ENCODE results near the gene PPP1R3F. TPM values are rescaled to one million over a fixed set of nuclear protein-coding genes. Genes with fewer than 3 reads are reported as not detected.
"Not testable (repeated sequence)": the region's sequence is repeated elsewhere in the genome, so short reads cannot be mapped to it uniquely, and the experiment has no call there.

The PPP1R3F gene
- total and polyA plus RNA-seq, 5 experiments from 2014 or later = 6.7 to 21.8 (median 9.7) TPM

DNA sequence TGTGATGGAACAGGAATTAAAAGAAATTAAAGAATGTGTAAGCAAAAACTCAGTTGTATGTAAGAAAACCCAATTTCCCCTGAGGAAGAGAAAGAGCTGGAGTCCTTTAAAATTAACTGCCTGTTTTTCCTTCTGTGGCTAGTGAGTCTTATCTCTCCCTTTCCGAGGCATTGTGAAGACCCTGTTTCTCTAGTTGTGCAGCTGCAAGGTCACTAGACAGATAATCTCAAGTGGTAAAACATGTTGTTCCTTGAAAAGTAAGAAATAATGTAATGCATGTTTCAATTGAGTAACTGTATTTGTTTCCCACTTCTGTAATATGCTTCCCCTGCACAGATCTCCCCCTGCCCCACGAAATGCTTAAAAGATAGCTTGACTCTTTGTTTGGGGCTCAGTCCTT lies 38.2 kb downstream of the PPP1R3F start:
- not testable (repeated sequence) for H3K36me3 Mint-ChIP-seq, ATAC-seq, H3K9me3 Mint-ChIP-seq, H3K27me3 Mint-ChIP-seq, DNase-seq
- peak overlapping the region in 2 of 10 donors; percentile 38 to 89 for H3K4me3 Mint-ChIP-seq
- peak overlapping the region in 9 of 10 donors; percentile 2 to 99 (median 77) for H3K27ac Mint-ChIP-seq
- POLR2A ChIA-PET = interaction anchor here (0.7 to 2.8 kb wide), 5 partner anchors 16 to 306 kb away, joined by 4 to 17 read pairs (median 5); partner anchors contain the start of genes GRIPAP1 and PPP1R3F
- peaks cover 14 to 24% (median 22%) of the 10 kb centered on the region in 4 donors for H3K4me1 Mint-ChIP-seq

DNA sequence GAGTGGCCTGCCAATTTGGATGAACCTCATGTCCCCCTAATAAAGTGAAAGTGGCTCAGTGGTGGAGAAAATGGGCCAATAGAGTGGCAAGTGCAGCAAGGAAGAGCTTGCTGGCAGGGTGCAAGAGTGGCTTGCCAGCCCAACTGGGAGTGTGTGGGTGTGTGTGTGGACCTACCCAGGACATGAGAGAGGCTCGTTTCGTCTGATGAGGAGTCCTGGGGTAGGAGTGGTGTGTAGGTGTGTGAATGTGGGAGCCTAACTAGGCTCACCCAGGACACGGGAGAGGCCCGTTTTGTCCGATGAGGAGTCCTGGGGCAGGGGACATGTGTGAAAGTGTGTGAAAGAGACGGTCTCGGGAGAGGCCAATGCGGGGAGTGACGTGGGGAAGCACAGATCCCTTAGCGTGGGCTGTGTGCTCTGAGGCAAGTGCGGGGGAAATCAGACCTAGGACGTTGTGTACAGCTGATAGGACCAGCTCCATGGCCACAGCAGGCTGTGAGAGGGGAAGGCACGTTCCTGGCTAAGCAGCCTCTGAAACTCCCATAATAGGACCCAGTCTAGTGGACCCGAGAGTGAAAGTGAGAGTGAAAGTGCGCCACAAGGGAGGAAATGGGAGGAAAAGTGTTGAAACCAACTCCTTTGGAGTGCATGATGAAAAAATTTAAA lies 39.1 kb downstream of the PPP1R3F start:
- peak overlapping the region; percentile 77 to 93 (median 86) for H3K4me3 Mint-ChIP-seq
- POLR2A ChIA-PET = interaction anchor here (0.6 to 2.8 kb wide), 9 partner anchors 17 to 350 kb away, joined by 3 to 22 read pairs (median 5); partner anchors contain the start of genes GRIPAP1 and PPP1R3F
- peak overlapping the region; percentile 93 to 99 (median 98) for H3K27ac Mint-ChIP-seq
- peaks cover 14 to 24% (median 22%) of the 10 kb centered on the region in 4 donors for H3K4me1 Mint-ChIP-seq
- H3K36me3 Mint-ChIP-seq = no peaks in the 10 kb centered on the region
- H3K27me3 Mint-ChIP-seq = no peaks in the 10 kb centered on the region
- H3K9me3 Mint-ChIP-seq = no peaks in the 10 kb centered on the region
- DNase-seq (peak in 7 of 10 donors; percentile 1 to 44 (median 17)), ATAC-seq (peak; percentile 59 to 81)

DNA sequence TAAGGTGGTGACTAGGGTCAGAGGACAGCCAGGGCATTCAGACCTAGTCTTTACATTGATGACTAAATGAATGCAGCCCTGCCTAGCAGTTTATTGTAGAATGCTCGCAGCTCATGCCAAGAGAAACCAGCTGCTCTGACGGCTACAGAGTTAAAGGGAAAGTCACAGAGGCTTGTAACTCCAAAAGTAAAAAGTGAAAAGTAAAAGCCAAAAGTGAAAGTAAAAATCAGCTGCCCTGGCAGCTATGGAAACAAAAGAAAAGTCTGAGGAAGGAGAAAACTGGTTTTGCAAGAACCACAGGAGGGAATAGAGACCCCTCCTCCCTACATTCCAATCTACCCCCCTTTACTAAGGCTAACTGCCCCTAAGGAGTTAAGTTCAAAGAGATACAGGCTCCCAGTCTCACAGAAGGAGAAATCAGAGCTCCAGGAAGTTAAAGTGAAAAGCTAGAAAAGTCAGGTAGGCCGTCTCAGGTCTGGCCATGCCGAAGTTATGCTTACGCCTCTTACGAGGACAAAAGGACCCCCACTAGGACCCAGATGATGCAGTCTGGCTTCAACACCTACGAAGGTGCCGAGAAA lies 39.9 kb downstream of the PPP1R3F start:
- peaks cover 14 to 24% (median 22%) of the 10 kb centered on the region in 4 donors for H3K4me1 Mint-ChIP-seq
- POLR2A ChIA-PET = interaction anchor here (0.7 to 2.8 kb wide), 9 partner anchors 17 to 351 kb away, joined by 3 to 22 read pairs (median 7); partner anchors contain the start of genes CCDC22, GRIPAP1 and PPP1R3F
- H3K27me3 Mint-ChIP-seq = no peaks in the 10 kb centered on the region
- H3K27ac Mint-ChIP-seq = peak overlapping the region; percentile 93 to 99 (median 98)
- ATAC-seq (peak; percentile 65 to 83), DNase-seq (peak in 6 of 10 donors; percentile 1 to 60 (median 36))
- peak overlapping the region; percentile 77 to 93 (median 86) for H3K4me3 Mint-ChIP-seq
- no peaks in the 10 kb centered on the region for H3K9me3 Mint-ChIP-seq
- H3K36me3 Mint-ChIP-seq = no peaks in the 10 kb centered on the region

DNA sequence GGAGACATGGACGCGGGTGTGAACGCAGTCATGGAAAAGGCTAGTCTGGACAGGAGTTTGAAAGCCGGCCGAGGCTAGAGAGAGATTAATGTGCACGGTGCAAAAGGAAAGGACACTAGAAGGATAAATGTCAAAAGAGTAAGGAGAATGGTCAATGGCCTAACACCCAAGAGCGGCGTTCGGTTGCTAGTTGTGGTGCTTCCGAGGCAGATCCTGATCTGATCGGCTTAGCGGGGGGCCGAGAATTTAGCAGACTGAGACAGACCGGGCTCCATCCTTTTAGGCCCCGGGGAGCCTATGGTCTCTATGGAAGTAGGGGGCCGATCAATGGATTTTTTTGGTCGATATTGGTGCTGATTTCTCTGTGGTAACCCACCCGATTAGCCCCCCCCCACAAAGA lies 40.8 kb downstream of the PPP1R3F start:
- ATAC-seq = no peak
- Mint-ChIP-seq H3K27me3 (no peaks in the 10 kb centered on the region), H3K9me3 (no peaks in the 10 kb centered on the region), H3K4me1 (peaks cover 14 to 24% (median 22%) of the 10 kb centered on the region in 4 donors), H3K27ac (peak overlapping the region; percentile 78 to 99 (median 98)), H3K36me3 (no peaks in the 10 kb centered on the region), H3K4me3 (peak overlapping the region in 5 of 10 donors; percentile 28 to 92 (median 89))
- POLR2A ChIA-PET = interaction anchor here (1.2 to 2.8 kb wide), 4 partner anchors 18 to 75 kb away, joined by 7 to 22 read pairs (median 12); partner anchors contain the start of genes CCDC22 and PPP1R3F
- no peak for DNase-seq

DNA sequence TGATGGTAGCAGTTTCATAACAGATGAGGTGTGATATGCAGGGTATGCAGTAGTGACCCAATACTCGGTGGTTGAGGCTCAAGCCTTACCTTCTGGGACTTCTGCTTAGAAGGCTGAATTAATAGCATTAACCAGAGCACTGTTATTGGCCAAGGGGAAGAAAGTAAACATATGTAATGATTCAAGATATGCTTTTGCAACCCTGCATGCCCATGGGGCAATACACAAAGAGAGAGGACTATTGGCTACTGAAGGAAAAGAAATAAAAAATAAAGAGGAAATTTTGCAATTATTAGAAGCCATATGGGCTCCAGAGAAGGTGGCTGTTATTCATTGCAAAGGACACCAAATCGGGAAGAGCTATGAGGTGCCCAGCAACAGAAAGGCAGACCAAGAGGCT lies 42.6 kb downstream of the PPP1R3F start:
- DNase-seq = no peak
- Mint-ChIP-seq H3K36me3 (no peaks in the 10 kb centered on the region), H3K27me3 (no peaks in the 10 kb centered on the region), H3K9me3 (no peaks in the 10 kb centered on the region), H3K27ac (no peak overlapping the region), H3K4me3 (no peak overlapping the region), H3K4me1 (peaks cover 14 to 24% (median 22%) of the 10 kb centered on the region in 4 donors)
- no peak for ATAC-seq
- POLR2A ChIA-PET = no interaction called here

GRCh38 chrX:49316085-49316484 lies 46.5 kb downstream of the PPP1R3F start:
- no peaks in the 10 kb centered on the region for H3K36me3 Mint-ChIP-seq
- ATAC-seq (no peak), DNase-seq (no peak)
- POLR2A ChIA-PET = no interaction called here
- no peaks in the 10 kb centered on the region for H3K4me1 Mint-ChIP-seq
- no peak overlapping the region for H3K4me3 Mint-ChIP-seq
- no peaks in the 10 kb centered on the region for H3K9me3 Mint-ChIP-seq
- no peaks in the 10 kb centered on the region for H3K27me3 Mint-ChIP-seq
- no peak overlapping the region for H3K27ac Mint-ChIP-seq

- H3K27ac Mint-ChIP-seq, ATAC-seq, DNase-seq, H3K4me3 Mint-ChIP-seq, POLR2A ChIA-PET, H3K9me3 Mint-ChIP-seq, H3K4me1 Mint-ChIP-seq, H3K27me3 Mint-ChIP-seq, H3K36me3 Mint-ChIP-seq: not testable (repeated sequence)
These were observed 52.1 kb downstream of the PPP1R3F start, which contains the start of gene GAGE12J for GRCh38 chrX:49321737-49322136. Gene GAGE12J, plus strand, starts transcription at chrX:49322037. Its CDS starts 1,157 bp downstream, at chrX:49323194.

- POLR2A ChIA-PET, H3K36me3 Mint-ChIP-seq, ATAC-seq, DNase-seq, H3K4me3 Mint-ChIP-seq, H3K9me3 Mint-ChIP-seq, H3K27me3 Mint-ChIP-seq, H3K27ac Mint-ChIP-seq, H3K4me1 Mint-ChIP-seq: not testable (repeated sequence)
These were observed 52.7 kb downstream of the PPP1R3F start for GRCh38 chrX:49322266-49322665.

DNA sequence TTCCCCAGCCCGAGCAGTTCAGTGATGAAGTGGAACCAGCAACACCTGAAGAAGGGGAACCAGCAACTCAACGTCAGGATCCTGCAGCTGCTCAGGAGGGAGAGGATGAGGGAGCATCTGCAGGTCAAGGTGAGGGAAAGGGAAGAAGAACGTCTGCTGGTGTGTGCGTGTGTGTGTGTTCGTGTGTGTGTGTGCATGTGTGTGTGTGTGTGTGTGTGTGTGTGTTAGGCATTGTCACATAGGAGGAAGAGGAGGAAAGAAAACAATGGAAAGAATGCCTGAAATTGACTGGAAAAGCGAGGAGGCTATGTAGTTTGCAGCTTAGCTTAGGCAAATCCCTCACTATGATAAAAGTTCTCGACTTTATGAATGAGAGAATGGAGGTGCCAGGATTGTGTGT lies 54.1 kb downstream of the PPP1R3F start:
- H3K4me1 Mint-ChIP-seq, DNase-seq, H3K9me3 Mint-ChIP-seq, H3K36me3 Mint-ChIP-seq, ATAC-seq, POLR2A ChIA-PET, H3K4me3 Mint-ChIP-seq, H3K27me3 Mint-ChIP-seq, H3K27ac Mint-ChIP-seq: not testable (repeated sequence)

GRCh38 chrX:49330421-49330820 lies 60.8 kb downstream of the PPP1R3F start:
- H3K27ac Mint-ChIP-seq, H3K27me3 Mint-ChIP-seq, POLR2A ChIA-PET, DNase-seq, H3K4me1 Mint-ChIP-seq, H3K36me3 Mint-ChIP-seq, H3K4me3 Mint-ChIP-seq, ATAC-seq, H3K9me3 Mint-ChIP-seq: not testable (repeated sequence)

DNA sequence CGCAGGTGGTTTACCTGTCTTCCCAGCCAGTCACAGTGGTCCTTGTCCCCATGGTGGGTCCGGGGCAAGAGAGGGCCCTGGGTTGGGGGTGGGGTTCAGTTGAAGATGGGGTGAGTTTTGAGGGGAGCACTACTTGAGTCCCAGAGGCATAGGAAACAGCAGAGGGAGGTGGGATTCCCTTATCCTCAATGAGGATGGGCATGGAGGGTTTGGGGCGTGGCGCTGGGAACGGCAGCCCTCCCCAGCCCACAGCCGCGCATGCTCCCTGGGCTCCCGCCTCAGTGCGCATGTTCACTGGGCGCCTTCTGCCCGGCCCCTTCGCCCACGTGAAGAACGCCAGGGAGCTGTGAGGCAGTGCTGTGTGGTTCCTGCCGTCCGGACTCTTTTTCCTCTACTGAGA lies 61.7 kb downstream of the PPP1R3F start, which contains the start of gene GAGE13:
GAGE13 (plus strand) TSS at position 301 of the 400 bp plus-strand sequence. CDS start 1,156 bp downstream, outside the sequence.
- H3K4me3 Mint-ChIP-seq, DNase-seq, ATAC-seq, H3K9me3 Mint-ChIP-seq, POLR2A ChIA-PET, H3K4me1 Mint-ChIP-seq, H3K36me3 Mint-ChIP-seq, H3K27me3 Mint-ChIP-seq, H3K27ac Mint-ChIP-seq: not testable (repeated sequence)

- H3K27me3 Mint-ChIP-seq, H3K4me1 Mint-ChIP-seq, H3K27ac Mint-ChIP-seq, POLR2A ChIA-PET, ATAC-seq, H3K9me3 Mint-ChIP-seq, H3K4me3 Mint-ChIP-seq, H3K36me3 Mint-ChIP-seq: not testable (repeated sequence)
- peak in 1 of 10 donors; percentile 25 for DNase-seq
These were observed 62.2 kb downstream of the PPP1R3F start for GRCh38 chrX:49331841-49332240.

All from naive thymus-derived CD8-positive, alpha-beta T cell (primary cell).